KMS-11 (cell line): ENCODE results near the gene SSTR1.

Experiments used
- H2AFZ ChIP-seq: fragments of 200-600 bp; sonication (generic); 2 replicates; pipeline ENCODE4 v1.6.1; 2016; ENCODE audit warnings: antibody characterized with exemption, mixed run types, low read depth
- H3K27ac ChIP-seq: fragments of 200-600 bp; sonication (generic); 2 replicates; pipeline ENCODE4 v1.6.1; 2016; ENCODE audit warnings: mild to moderate bottlenecking, mixed run types
- H3K27me3 ChIP-seq: fragments of 200-600 bp; sonication (generic); 2 replicates; pipeline ENCODE4 v1.6.1; 2017; ENCODE audit warnings: mild to moderate bottlenecking, low read depth, mixed run types, moderate library complexity; ENCODE audit not compliant: insufficient read depth
- H3K36me3 ChIP-seq: fragments of 200-600 bp; sonication (generic); 2 replicates; pipeline ENCODE4 v1.6.1; 2017; ENCODE audit warnings: mild to moderate bottlenecking, mixed run types; ENCODE audit not compliant: insufficient read depth
- H3K4me1 ChIP-seq: fragments of 200-600 bp; sonication (generic); 2 replicates; pipeline ENCODE4 v1.6.1; 2016; ENCODE audit warnings: mild to moderate bottlenecking, low read depth, mixed run types; ENCODE audit not compliant: poor library complexity, severe bottlenecking
- H3K4me2 ChIP-seq: fragments of 200-600 bp; sonication (generic); 2 replicates; pipeline ENCODE4 v1.7.0; 2016; ENCODE audit warnings: mild to moderate bottlenecking, mixed run types
- H3K4me3 ChIP-seq: fragments of 200-600 bp; sonication (generic); IDR thresholded peaks from 2 replicates; pipeline ENCODE4 v1.6.1; 2017; ENCODE audit warnings: low read depth, low read length, mixed read lengths; ENCODE audit not compliant: insufficient read depth
- H3K79me2 ChIP-seq: fragments of 200-600 bp; sonication (generic); 2 replicates; pipeline ENCODE4 v1.6.1; 2016; ENCODE audit warnings: low read depth, mixed run types; ENCODE audit not compliant: insufficient read depth
- H3K9ac ChIP-seq: fragments of 200-600 bp; sonication (generic); 2 replicates; pipeline ENCODE4 v1.6.1; 2016; ENCODE audit warnings: mild to moderate bottlenecking, mixed run types
- H4K20me1 ChIP-seq: fragments of 200-600 bp; sonication (generic); 2 replicates; pipeline ENCODE4 v1.6.1; 2016; ENCODE audit warnings: mild to moderate bottlenecking, mixed run types; ENCODE audit not compliant: insufficient read depth
- TF ChIP-seq, protein P1 (sequence below): fragments of 200-600 bp; sonication (generic); conservative IDR thresholded peaks from 2 replicates; pipeline ENCODE4 v1.6.1; 2017; ENCODE audit warnings: low read depth, mild to moderate bottlenecking, antibody characterized with exemption, low read length, moderate library complexity, mixed read lengths

The SSTR1 gene

DNA sequence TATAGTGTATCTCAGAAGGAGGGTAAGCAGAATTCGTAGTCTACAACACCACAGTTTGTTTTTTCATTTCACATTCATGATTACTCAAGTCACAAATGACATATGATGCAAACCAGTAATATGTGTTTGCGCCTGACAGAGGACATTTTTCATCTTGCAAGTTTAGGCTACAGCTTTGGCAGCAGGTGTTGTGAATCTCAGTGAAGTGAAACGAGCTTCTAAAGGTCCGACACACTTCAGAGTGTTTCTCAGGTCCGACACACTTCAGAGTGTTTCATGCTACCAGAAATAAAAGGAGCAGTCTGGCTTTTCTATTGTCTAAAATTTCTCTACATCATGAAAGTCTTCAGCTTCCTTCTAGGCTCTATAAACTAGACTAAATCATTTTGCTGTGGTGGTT, 25.5 kb downstream of the SSTR1 start:
- no peaks in the 10 kb centered on the region for H4K20me1 ChIP-seq
- H3K9ac ChIP-seq, result no peak overlapping the region; the same call in 1 of the 2 replicates
- H3K79me2 ChIP-seq, result no peaks in the 10 kb centered on the region
- TF ChIP-seq, protein P1, sequence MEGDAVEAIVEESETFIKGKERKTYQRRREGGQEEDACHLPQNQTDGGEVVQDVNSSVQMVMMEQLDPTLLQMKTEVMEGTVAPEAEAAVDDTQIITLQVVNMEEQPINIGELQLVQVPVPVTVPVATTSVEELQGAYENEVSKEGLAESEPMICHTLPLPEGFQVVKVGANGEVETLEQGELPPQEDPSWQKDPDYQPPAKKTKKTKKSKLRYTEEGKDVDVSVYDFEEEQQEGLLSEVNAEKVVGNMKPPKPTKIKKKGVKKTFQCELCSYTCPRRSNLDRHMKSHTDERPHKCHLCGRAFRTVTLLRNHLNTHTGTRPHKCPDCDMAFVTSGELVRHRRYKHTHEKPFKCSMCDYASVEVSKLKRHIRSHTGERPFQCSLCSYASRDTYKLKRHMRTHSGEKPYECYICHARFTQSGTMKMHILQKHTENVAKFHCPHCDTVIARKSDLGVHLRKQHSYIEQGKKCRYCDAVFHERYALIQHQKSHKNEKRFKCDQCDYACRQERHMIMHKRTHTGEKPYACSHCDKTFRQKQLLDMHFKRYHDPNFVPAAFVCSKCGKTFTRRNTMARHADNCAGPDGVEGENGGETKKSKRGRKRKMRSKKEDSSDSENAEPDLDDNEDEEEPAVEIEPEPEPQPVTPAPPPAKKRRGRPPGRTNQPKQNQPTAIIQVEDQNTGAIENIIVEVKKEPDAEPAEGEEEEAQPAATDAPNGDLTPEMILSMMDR, result no peak
- H3K36me3 ChIP-seq, result no peaks in the 10 kb centered on the region
- no peaks in the 10 kb centered on the region for H3K27me3 ChIP-seq
- H2AFZ ChIP-seq, result peak overlapping the region; percentile 30; the same call in 1 of the 2 replicates
- H3K4me2 ChIP-seq, result peak overlapping the region; percentile 42; the same call in 1 of the 2 replicates
- H3K4me1 ChIP-seq, result peaks cover 15% of the 10 kb centered on the region
- H3K4me3 ChIP-seq, result no peak overlapping the region
- peak overlapping the region; percentile 30; the same call in 1 of the 2 replicates for H3K27ac ChIP-seq

DNA sequence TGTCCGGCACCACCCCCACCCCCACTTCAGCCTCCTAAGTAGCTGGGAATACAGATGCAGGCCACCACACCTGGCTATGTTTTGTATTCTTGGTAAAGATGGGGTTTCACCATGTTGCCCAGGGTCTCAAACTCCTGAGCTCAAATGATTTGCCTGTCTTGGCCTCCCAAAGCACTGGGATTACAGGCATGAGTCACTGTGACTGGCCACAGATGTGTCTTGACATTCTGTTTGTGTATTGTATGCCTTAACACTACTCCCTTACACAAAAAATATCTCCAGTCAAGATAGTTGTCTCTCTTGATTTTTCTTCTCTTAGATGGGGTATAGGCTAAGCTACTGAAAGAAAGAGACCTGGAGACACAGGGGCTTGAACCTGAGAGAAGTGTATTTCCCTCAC, 30.6 kb downstream of the SSTR1 start:
- Histone ChIP-seq H3K4me2 (no peak overlapping the region), H4K20me1 (no peaks in the 10 kb centered on the region), H3K4me1 (peaks cover 5% of the 10 kb centered on the region), H3K36me3 (no peaks in the 10 kb centered on the region), H3K27me3 (no peaks in the 10 kb centered on the region), H3K79me2 (no peaks in the 10 kb centered on the region), H3K9ac (no peak overlapping the region), H3K27ac (no peak overlapping the region), H2AFZ (no peak overlapping the region), H3K4me3 (no peak overlapping the region)
- TF ChIP-seq, protein P1, result no peak

DNA sequence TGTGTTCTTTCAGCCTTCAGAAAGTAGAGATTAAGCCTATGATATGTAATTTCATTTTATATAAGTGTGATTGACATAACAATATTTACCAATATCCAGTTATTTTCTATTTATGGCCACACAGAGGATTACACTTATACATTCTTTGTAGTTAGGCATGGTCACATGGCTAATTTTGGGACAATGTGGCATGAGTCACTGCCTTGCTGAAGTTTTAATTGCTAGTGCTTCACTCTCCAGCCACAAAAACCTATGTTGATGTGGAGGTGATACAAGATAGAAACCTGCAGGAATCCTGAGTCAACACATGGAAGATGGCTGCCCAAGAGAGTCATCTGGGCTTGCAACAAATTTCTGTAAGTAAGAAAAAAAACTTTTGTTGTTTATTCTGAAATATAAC, 31.2 kb downstream of the SSTR1 start:
- H3K79me2 ChIP-seq, result no peaks in the 10 kb centered on the region
- H4K20me1 ChIP-seq, result no peaks in the 10 kb centered on the region
- TF ChIP-seq, protein P1, result no peak
- no peak overlapping the region for H3K4me2 ChIP-seq
- H3K9ac ChIP-seq, result no peak overlapping the region
- no peaks in the 10 kb centered on the region for H3K4me1 ChIP-seq
- H3K27ac ChIP-seq, result no peak overlapping the region
- H2AFZ ChIP-seq, result no peak overlapping the region
- H3K27me3 ChIP-seq, result no peaks in the 10 kb centered on the region
- no peak overlapping the region for H3K4me3 ChIP-seq
- no peaks in the 10 kb centered on the region for H3K36me3 ChIP-seq

DNA sequence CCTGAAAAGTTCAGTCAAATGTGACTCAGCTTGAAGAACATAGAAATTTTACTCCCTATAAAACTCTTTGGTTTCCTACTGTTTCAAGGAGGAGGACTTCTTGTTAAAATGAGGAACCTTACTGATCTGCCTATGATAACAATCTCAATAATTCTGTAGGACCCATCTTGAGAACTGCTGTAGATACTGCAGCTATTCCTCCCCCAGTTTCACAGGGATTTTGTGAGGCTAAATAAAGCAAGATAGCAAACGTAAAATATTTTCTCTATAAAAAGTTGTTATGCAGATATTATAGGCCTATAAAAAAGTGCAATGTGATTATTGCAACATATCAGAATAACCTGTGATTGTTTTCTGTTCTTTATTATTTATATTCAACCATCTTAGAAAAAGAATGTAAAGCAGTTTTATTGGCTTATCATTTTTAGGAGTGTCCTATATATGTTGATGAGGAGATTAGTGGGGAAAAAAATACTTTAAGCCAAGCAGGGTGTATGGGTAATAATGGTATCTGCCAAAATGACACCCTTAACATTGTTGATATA, 36.1 kb downstream of the SSTR1 start:
- H3K36me3 ChIP-seq, result no peaks in the 10 kb centered on the region
- TF ChIP-seq, protein P1, result no peak
- no peak overlapping the region for H3K4me2 ChIP-seq
- H3K4me1 ChIP-seq, result no peaks in the 10 kb centered on the region
- H3K9ac ChIP-seq, result no peak overlapping the region
- no peak overlapping the region for H3K4me3 ChIP-seq
- no peaks in the 10 kb centered on the region for H3K27me3 ChIP-seq
- no peaks in the 10 kb centered on the region for H3K79me2 ChIP-seq
- no peak overlapping the region for H3K27ac ChIP-seq
- H2AFZ ChIP-seq, result no peak overlapping the region
- H4K20me1 ChIP-seq, result no peaks in the 10 kb centered on the region
